HepG2 (cell line): Measurements from ENCODE around the gene FBXO41. TPM values are rescaled to one million over a fixed set of nuclear protein-coding genes. Genes with fewer than 3 reads are reported as not detected.

ENCODE experiments used
- GTF3A ChIP-seq: sonication (generic); formaldehyde crosslinking; conservative IDR thresholded peaks from 2 replicates; pipeline ENCODE4 v1.4.0; 2020; ENCODE audit warnings: mild to moderate bottlenecking, missing genetic modification reagents
- ZNF501 ChIP-seq: sonication (generic); formaldehyde crosslinking; IDR thresholded peaks from 2 replicates; pipeline ENCODE4 v1.5.1; 2020; ENCODE audit warnings: mild to moderate bottlenecking, moderate library complexity, missing genetic modification reagents
- ZNF788 ChIP-seq: sonication (generic); formaldehyde crosslinking; IDR thresholded peaks from 2 replicates; pipeline ENCODE4 v1.5.0; 2020; ENCODE audit warnings: mild to moderate bottlenecking, missing genetic modification reagents, borderline replicate concordance
- polyA plus RNA-seq, 8 experiments: library from polyadenylated mRNA; depleted of rRNA in 3 of 8; stranded (reverse) in 7 of 8; unstranded in 1 of 8; fragments of >200 nt; fragmentation: Illumina TruSeq in 4 of 8; extraction: Trizol in 4 of 8; gene quantifications; 2 replicates each; pipeline versions ENCODE4 v1.2.1 to v1.2.3, GENCODE V29; 2011 to 2016; ENCODE audit warnings: low read depth in 4 of 8, missing spikeins in 1 of 8, mixed read lengths in 1 of 8; ENCODE audit not compliant: insufficient read depth in 1 of 8
- total RNA-seq, 5 experiments: library from RNA; depleted of rRNA; stranded (reverse); fragments of >200 nt; fragmentation: Illumina TruSeq; extraction: Trizol; gene quantifications; 2 replicates each; pipeline ENCODE4 v1.2.3, GENCODE V29; 2016; ENCODE audit warnings: low read depth in 1 of 5
- TF ChIP-seq, protein P1 (sequence below): sonication (generic); formaldehyde crosslinking; IDR thresholded peaks from 2 replicates; pipeline ENCODE4 v1.4.0; 2020; ENCODE audit warnings: missing genetic modification reagents
- TF ChIP-seq, protein P2 (sequence below): sonication (generic); formaldehyde crosslinking; IDR thresholded peaks from 2 replicates; pipeline ENCODE4 v1.4.0; 2020; ENCODE audit warnings: missing genetic modification reagents

FBXO41 gene
- total and polyA plus RNA-seq, 2 of the 13 experiments (the other 11 are each of a cell fraction or from before 2014, with no cell fraction given), result 4.2 to 10.3 TPM

DNA sequence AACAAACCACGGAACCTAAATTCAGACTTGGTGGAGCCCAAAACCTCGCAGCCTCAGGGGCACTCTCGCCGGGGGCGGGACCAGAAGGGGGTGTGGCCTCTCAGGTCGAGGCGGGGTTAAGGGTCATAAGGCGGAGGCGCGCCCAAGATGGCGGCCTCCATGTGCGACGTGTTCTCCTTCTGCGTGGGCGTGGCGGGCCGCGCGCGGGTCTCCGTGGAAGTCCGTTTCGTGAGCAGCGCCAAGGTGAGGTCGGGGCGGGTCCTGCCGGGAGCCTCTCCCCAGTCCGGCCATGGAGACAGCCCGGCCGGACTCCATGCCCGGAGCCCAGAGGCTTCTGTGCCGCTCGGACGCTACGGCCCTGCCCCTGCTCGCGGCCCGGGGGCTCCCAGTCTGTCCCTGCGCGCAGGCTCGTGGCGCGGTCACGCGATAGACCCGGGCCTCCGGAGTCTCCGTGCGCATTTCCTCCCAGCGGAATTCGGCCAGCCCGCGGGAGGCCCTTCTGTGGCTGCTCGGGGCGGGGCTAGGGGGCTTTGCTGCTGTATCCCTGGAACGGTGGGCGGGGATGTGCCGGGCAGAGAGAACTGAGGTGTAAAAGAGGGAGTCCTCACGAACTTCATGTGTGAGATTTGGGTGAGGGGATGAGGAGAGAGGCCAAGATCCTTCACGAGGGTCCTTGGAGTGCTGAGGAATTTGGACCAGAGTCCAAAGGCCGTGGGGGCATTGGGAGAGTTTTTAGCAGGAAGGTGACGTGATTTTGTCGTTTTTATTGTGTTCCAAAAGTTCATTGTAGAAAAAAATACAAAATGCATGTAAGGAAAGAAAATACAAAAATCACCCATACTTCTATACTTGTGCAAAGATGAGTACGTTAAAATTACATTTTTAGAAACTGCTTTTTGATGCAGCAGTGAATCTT is 69.9 kb downstream of the FBXO41 start, which contains the start of gene SMYD5 (continued):
- TF ChIP-seq ZNF788 (CRISPR knock-in tag) (peak; percentile 39; the same call in 1 of the 2 replicates), ZNF501 (CRISPR knock-in tag) (peak; percentile 95), GTF3A (CRISPR knock-in tag) (no peak)
- TF ChIP-seq, protein P1, sequence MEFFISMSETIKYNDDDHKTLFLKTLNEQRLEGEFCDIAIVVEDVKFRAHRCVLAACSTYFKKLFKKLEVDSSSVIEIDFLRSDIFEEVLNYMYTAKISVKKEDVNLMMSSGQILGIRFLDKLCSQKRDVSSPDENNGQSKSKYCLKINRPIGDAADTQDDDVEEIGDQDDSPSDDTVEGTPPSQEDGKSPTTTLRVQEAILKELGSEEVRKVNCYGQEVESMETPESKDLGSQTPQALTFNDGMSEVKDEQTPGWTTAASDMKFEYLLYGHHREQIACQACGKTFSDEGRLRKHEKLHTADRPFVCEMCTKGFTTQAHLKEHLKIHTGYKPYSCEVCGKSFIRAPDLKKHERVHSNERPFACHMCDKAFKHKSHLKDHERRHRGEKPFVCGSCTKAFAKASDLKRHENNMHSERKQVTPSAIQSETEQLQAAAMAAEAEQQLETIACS (CRISPR knock-in tag), result peak; percentile 84
- TF ChIP-seq, protein P2, sequence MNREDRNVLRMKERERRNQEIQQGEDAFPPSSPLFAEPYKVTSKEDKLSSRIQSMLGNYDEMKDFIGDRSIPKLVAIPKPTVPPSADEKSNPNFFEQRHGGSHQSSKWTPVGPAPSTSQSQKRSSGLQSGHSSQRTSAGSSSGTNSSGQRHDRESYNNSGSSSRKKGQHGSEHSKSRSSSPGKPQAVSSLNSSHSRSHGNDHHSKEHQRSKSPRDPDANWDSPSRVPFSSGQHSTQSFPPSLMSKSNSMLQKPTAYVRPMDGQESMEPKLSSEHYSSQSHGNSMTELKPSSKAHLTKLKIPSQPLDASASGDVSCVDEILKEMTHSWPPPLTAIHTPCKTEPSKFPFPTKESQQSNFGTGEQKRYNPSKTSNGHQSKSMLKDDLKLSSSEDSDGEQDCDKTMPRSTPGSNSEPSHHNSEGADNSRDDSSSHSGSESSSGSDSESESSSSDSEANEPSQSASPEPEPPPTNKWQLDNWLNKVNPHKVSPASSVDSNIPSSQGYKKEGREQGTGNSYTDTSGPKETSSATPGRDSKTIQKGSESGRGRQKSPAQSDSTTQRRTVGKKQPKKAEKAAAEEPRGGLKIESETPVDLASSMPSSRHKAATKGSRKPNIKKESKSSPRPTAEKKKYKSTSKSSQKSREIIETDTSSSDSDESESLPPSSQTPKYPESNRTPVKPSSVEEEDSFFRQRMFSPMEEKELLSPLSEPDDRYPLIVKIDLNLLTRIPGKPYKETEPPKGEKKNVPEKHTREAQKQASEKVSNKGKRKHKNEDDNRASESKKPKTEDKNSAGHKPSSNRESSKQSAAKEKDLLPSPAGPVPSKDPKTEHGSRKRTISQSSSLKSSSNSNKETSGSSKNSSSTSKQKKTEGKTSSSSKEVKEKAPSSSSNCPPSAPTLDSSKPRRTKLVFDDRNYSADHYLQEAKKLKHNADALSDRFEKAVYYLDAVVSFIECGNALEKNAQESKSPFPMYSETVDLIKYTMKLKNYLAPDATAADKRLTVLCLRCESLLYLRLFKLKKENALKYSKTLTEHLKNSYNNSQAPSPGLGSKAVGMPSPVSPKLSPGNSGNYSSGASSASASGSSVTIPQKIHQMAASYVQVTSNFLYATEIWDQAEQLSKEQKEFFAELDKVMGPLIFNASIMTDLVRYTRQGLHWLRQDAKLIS (CRISPR knock-in tag), result 0 out of 2 replicates have a peak, but pooled peaks have one; percentile 53
